OCI-LY1 (cell line): Measurements from ENCODE around the gene MMP24OS.

ENCODE experiments used
- H2AFZ ChIP-seq: fragments of 200-600 bp; sonication (generic), shearing (Covaris generic); 2 replicates; pipeline ENCODE4 v1.6.0; 2014; ENCODE audit warnings: antibody characterized with exemption, mild to moderate bottlenecking, low read length
- H3F3A ChIP-seq: fragments of 200-600 bp; sonication (generic), shearing (Covaris generic); 2 replicates; pipeline ENCODE4 v1.6.0; 2014; ENCODE audit warnings: mild to moderate bottlenecking, antibody characterized with exemption, low read length, moderate library complexity; ENCODE audit not compliant: insufficient read depth
- H3K27ac ChIP-seq: fragments of 200-600 bp; sonication (generic); 2 replicates; pipeline ENCODE4 v1.5.1; 2014; ENCODE audit warnings: low read length, mixed run types, mild to moderate bottlenecking, low read depth; ENCODE audit not compliant: poor library complexity, severe bottlenecking
- H3K27me3 ChIP-seq: fragments of 200-600 bp; sonication (generic); 2 replicates; pipeline ENCODE4 v1.6.0; 2014; ENCODE audit warnings: antibody characterized with exemption, mild to moderate bottlenecking, low read length, moderate library complexity; ENCODE audit not compliant: insufficient read depth
- H3K36me3 ChIP-seq: fragments of 200-600 bp; sonication (generic); 2 replicates; pipeline ENCODE4 v1.6.1; 2014; ENCODE audit warnings: mild to moderate bottlenecking, antibody characterized with exemption, low read length, moderate library complexity, mixed read lengths; ENCODE audit not compliant: insufficient read depth
- H3K4me1 ChIP-seq: fragments of 200-600 bp; sonication (generic); 2 replicates; pipeline ENCODE4 v1.5.1; 2014; ENCODE audit warnings: mild to moderate bottlenecking, low read length, moderate library complexity; ENCODE audit not compliant: insufficient read depth, severe bottlenecking
- H3K4me2 ChIP-seq: fragments of 200-600 bp; sonication (generic), shearing (Covaris generic); 2 replicates; pipeline ENCODE4 v1.6.1; 2014; ENCODE audit warnings: low read length
- H3K4me3 ChIP-seq: fragments of 200-600 bp; sonication (generic); 2 replicates; pipeline ENCODE4 v1.5.1; 2014; ENCODE audit warnings: low read length, low read depth, mild to moderate bottlenecking, mixed read lengths; ENCODE audit not compliant: poor library complexity, severe bottlenecking
- H3K79me2 ChIP-seq: fragments of 200-600 bp; shearing (Covaris generic); 2 replicates; pipeline ENCODE4 v1.6.1; 2016; ENCODE audit warnings: mixed run types, low read length, mixed read lengths; ENCODE audit not compliant: insufficient read depth
- H3K9ac ChIP-seq: fragments of 200-600 bp; sonication (generic), shearing (Covaris generic); 2 replicates; pipeline ENCODE4 v1.6.1; 2014; ENCODE audit warnings: mild to moderate bottlenecking, low read length, mixed read lengths
- H3K9me2 ChIP-seq: fragments of 200-600 bp; sonication (generic), shearing (Covaris generic); 2 replicates; pipeline ENCODE4 v1.6.1; 2014; ENCODE audit warnings: low read depth, mild to moderate bottlenecking, low read length, mixed read lengths
- H3K9me3 ChIP-seq: fragments of 200-600 bp; shearing (Covaris generic); 2 replicates; pipeline ENCODE4 v1.6.1; 2014; ENCODE audit warnings: low read length, mixed read lengths
- H4K20me1 ChIP-seq: fragments of 200-600 bp; sonication (generic), shearing (Covaris generic); 2 replicates; pipeline ENCODE4 v1.6.0; 2016; ENCODE audit warnings: mild to moderate bottlenecking, low read length; ENCODE audit not compliant: insufficient read depth
- CTCF ChIP-seq: fragments of 200-600 bp; sonication (generic), shearing (Covaris generic); IDR thresholded peaks from 2 replicates; pipeline ENCODE4 v1.5.1; 2017; ENCODE audit warnings: mild to moderate bottlenecking, antibody characterized with exemption, low read length, moderate library complexity, mixed read lengths
- EZH2 ChIP-seq: fragments of 200-600 bp; sonication (generic), shearing (Covaris generic); IDR thresholded peaks from 2 replicates; pipeline ENCODE4 v1.8.0; 2017; ENCODE audit warnings: borderline replicate concordance, mixed run types, mild to moderate bottlenecking, antibody characterized with exemption, low read length, moderate library complexity, mixed read lengths

The MMP24OS gene

GRCh38 chr20:35297740-35298139 lies 19.8 kb upstream of the MMP24OS start:
- Histone ChIP-seq H3K9ac (no peak overlapping the region), H3K27me3 (peaks cover 4% of the 10 kb centered on the region), H2AFZ (no peak overlapping the region), H3K36me3 (no peaks in the 10 kb centered on the region), H3K9me3 (no peaks in the 10 kb centered on the region), H3K79me2 (no peaks in the 10 kb centered on the region), H3K4me3 (no peak overlapping the region), H4K20me1 (no peaks in the 10 kb centered on the region), H3K4me1 (no peaks in the 10 kb centered on the region), H3K4me2 (no peak overlapping the region), H3K9me2 (no peaks in the 10 kb centered on the region), H3F3A (no peaks in the 10 kb centered on the region), H3K27ac (no peak overlapping the region)
- TF ChIP-seq EZH2 = no peak
- no peak for TF ChIP-seq CTCF

GRCh38 chr20:35297155-35297554 lies 19.2 kb upstream of the MMP24OS start:
- no peaks in the 10 kb centered on the region for H3K36me3 ChIP-seq
- no peaks in the 10 kb centered on the region for H3K9me2 ChIP-seq
- peaks cover 4% of the 10 kb centered on the region for H3K27me3 ChIP-seq
- TF ChIP-seq CTCF = no peak
- no peak for TF ChIP-seq EZH2
- H3K9me3 ChIP-seq = no peaks in the 10 kb centered on the region
- H3K4me1 ChIP-seq = no peaks in the 10 kb centered on the region
- H3F3A ChIP-seq = no peaks in the 10 kb centered on the region
- no peak overlapping the region for H3K27ac ChIP-seq
- no peaks in the 10 kb centered on the region for H4K20me1 ChIP-seq
- H3K4me3 ChIP-seq = no peak overlapping the region
- H3K79me2 ChIP-seq = no peaks in the 10 kb centered on the region
- no peak overlapping the region for H3K4me2 ChIP-seq
- no peak overlapping the region for H3K9ac ChIP-seq
- H2AFZ ChIP-seq = no peak overlapping the region

GRCh38 chr20:35296101-35296554 lies 18.2 kb upstream of the MMP24OS start:
- Histone ChIP-seq H4K20me1 (no peaks in the 10 kb centered on the region), H3K27me3 (peaks cover 4% of the 10 kb centered on the region), H3K9ac (no peak overlapping the region), H3K4me1 (no peaks in the 10 kb centered on the region), H3K79me2 (no peaks in the 10 kb centered on the region), H3K9me2 (no peaks in the 10 kb centered on the region), H3K9me3 (no peaks in the 10 kb centered on the region), H3K4me2 (no peak overlapping the region), H3K4me3 (no peak overlapping the region), H3K36me3 (no peaks in the 10 kb centered on the region), H3F3A (no peaks in the 10 kb centered on the region), H3K27ac (no peak overlapping the region), H2AFZ (no peak overlapping the region)
- TF ChIP-seq CTCF (no peak), EZH2 (no peak)
